ENCODE data around the gene MRPL36. TPM values are rescaled to one million over a fixed set of nuclear protein-coding genes. Genes with fewer than 3 reads are reported as not detected.

Gene MRPL36
- total and polyA plus RNA-seq, 4 donors = 22.3 to 106 (median 56.3) TPM

- TF ChIP-seq MAX (IDR thresholded peaks at IDR 0.05) = no peak
- TF ChIP-seq HNF4A (conservative IDR thresholded peaks at IDR 0.05) = no peak
- no peak for TF ChIP-seq CTCF (IDR thresholded peaks at IDR 0.05; ENCODE audit: low read depth, low read length, missing input control)
- no peak for TF ChIP-seq ATF3 (IDR thresholded peaks at IDR 0.05)
- no peak for TF ChIP-seq NR2F2 (IDR thresholded peaks at IDR 0.05)
Measured at GRCh38 chr5:1808439-1808838, 8.8 kb upstream of the MRPL36 start (continued).

- WGBS = 94% methylated on average over 20 of the region's 20 CpGs
Measured at GRCh38 chr5:1807451-1808185, 8.0 kb upstream of the MRPL36 start.

GRCh38 chr5:1806974-1807373 lies 7.3 kb upstream of the MRPL36 start:
- no peak overlapping the region for H3K27ac ChIP-seq (ENCODE audit: low read depth in 1 of 2, low read length in 2 of 2)

More at GRCh38 chr5:1807451-1808185, 8.0 kb upstream of the MRPL36 start:
- TF ChIP-seq ATF3 (IDR thresholded peaks at IDR 0.05) (no peak), TAF1 (conservative IDR thresholded peaks at IDR 0.05) (no peak), FOXA1 (IDR thresholded peaks at IDR 0.05) (no peak), JUND (IDR thresholded peaks at IDR 0.05) (no peak), MAX (IDR thresholded peaks at IDR 0.05) (no peak)
- no peak overlapping the region for H3K4me3 ChIP-seq (ENCODE audit: low read depth in 1 of 3, low read length in 3 of 3)
- no peak overlapping the region for H3K27ac ChIP-seq (ENCODE audit: low read depth in 1 of 2, low read length in 2 of 2)
- H3K4me1 ChIP-seq (ENCODE audit: control insufficient read depth in 4 of 4, insufficient read depth in 4 of 4, low read length in 3 of 4) = no peaks in the 10 kb centered on the region
- H3K9me3 ChIP-seq (ENCODE audit: control insufficient read depth in 4 of 4, low read length in 3 of 4) = no peaks in the 10 kb centered on the region
- no peaks in the 10 kb centered on the region for H3K27me3 ChIP-seq (ENCODE audit: control insufficient read depth in 4 of 4, insufficient read depth in 4 of 4, low read length in 3 of 4)
- H3K36me3 ChIP-seq (ENCODE audit: control insufficient read depth in 4 of 4, insufficient read depth in 3 of 4, low read depth in 1 of 4, low read length in 3 of 4) = peaks cover 19 to 83% (median 61%) of the 10 kb centered on the region in 4 donors
- no peak overlapping the region for H3K9ac ChIP-seq (ENCODE audit: low read depth in 1 of 2, low read length in 2 of 2)
- no peak for DNase-seq (ENCODE audit: low spot score)

More at GRCh38 chr5:1806974-1807373, 7.3 kb upstream of the MRPL36 start:
- no peaks in the 10 kb centered on the region for H3K9me3 ChIP-seq (ENCODE audit: control insufficient read depth in 4 of 4, low read length in 3 of 4)
- no peaks in the 10 kb centered on the region for H3K27me3 ChIP-seq (ENCODE audit: control insufficient read depth in 4 of 4, insufficient read depth in 4 of 4, low read length in 3 of 4)
- H3K36me3 ChIP-seq (ENCODE audit: control insufficient read depth in 4 of 4, insufficient read depth in 3 of 4, low read depth in 1 of 4, low read length in 3 of 4) = peaks cover 19 to 78% (median 57%) of the 10 kb centered on the region in 4 donors
- H3K9ac ChIP-seq (ENCODE audit: low read depth in 1 of 2, low read length in 2 of 2) = no peak overlapping the region
- no peak for DNase-seq (ENCODE audit: low spot score)
- WGBS = 86% methylated on average over 16 of the region's 16 CpGs
- TF ChIP-seq HNF4G (IDR thresholded peaks at IDR 0.05) = no peak
- TF ChIP-seq FOXA1 (IDR thresholded peaks at IDR 0.05) = no peak
- TF ChIP-seq JUND (IDR thresholded peaks at IDR 0.05) = no peak
- no peak for TF ChIP-seq ATF3 (IDR thresholded peaks at IDR 0.05)
- no peak for TF ChIP-seq NR2F2 (IDR thresholded peaks at IDR 0.05)
- TF ChIP-seq HNF4A (conservative IDR thresholded peaks at IDR 0.05) = no peak
- TF ChIP-seq RAD21 (IDR thresholded peaks at IDR 0.05) = no peak
- no peak for TF ChIP-seq FOXA2 (IDR thresholded peaks at IDR 0.05)
- TF ChIP-seq RXRA (IDR thresholded peaks at IDR 0.05) = no peak
- no peak for TF ChIP-seq SP1 (IDR thresholded peaks at IDR 0.05)
- no peak for TF ChIP-seq GABPA (IDR thresholded peaks at IDR 0.05 in 1 of 2, conservative IDR thresholded peaks at IDR 0.05 in 1 of 2)
- no peak for TF ChIP-seq REST (IDR thresholded peaks at IDR 0.05)
- no peak for TF ChIP-seq YY1 (IDR thresholded peaks at IDR 0.05)
- TF ChIP-seq CTCF (IDR thresholded peaks at IDR 0.05; ENCODE audit: low read depth, low read length, missing input control) = no peak
- no peak for TF ChIP-seq MAX (IDR thresholded peaks at IDR 0.05)
- no peak overlapping the region for H3K4me3 ChIP-seq (ENCODE audit: low read depth in 1 of 3, low read length in 3 of 3)
- H3K4me1 ChIP-seq (ENCODE audit: control insufficient read depth in 4 of 4, insufficient read depth in 4 of 4, low read length in 3 of 4) = peaks cover 0 to 2% (median 2%) of the 10 kb centered on the region in 4 donors
